Fibroblast of lung (primary cell): ENCODE results near the gene NEK8. TPM values are rescaled to one million over a fixed set of nuclear protein-coding genes. Genes with fewer than 3 reads are reported as not detected.

Experiments
- DNase-seq, 2 donors: peaks; one replicate each; pipeline versions ENCODE4 v3.0.0 to v3.0.0-alpha.2; 2010; ENCODE audit warnings: low read depth in 2 of 2
- H2AFZ ChIP-seq: 2 replicates; pipeline ENCODE4 v1.5.1; 2012; ENCODE audit warnings: low read length, control low read depth, inconsistent platforms
- H3K27ac ChIP-seq: 2 replicates; pipeline ENCODE4 v1.5.1; 2011; ENCODE audit warnings: low read length, control low read depth; ENCODE audit not compliant: insufficient read depth
- H3K27me3 ChIP-seq: 2 replicates; pipeline ENCODE4 v1.5.1; 2011; ENCODE audit warnings: mild to moderate bottlenecking, low read length; ENCODE audit not compliant: control insufficient read depth, insufficient read depth
- H3K36me3 ChIP-seq: 2 replicates; pipeline ENCODE4 v1.5.1; 2011; ENCODE audit warnings: low read length; ENCODE audit not compliant: control insufficient read depth, insufficient read depth
- H3K4me1 ChIP-seq: 2 replicates; pipeline ENCODE4 v1.5.1; 2011; ENCODE audit warnings: low read length; ENCODE audit not compliant: control insufficient read depth, insufficient read depth; ENCODE audit errors: extremely low read depth
- H3K4me2 ChIP-seq: 2 replicates; pipeline ENCODE4 v1.5.1; 2011; ENCODE audit warnings: low read length, control low read depth; ENCODE audit not compliant: insufficient read depth; ENCODE audit errors: extremely low read depth
- H3K4me3 ChIP-seq, 4 experiments: fragments of 200-600 bp in 1 of 4; sonication (generic) in 1 of 4; replicated peaks in 1 of 4; 2 replicates each; pipeline ENCODE4 v1.5.1; 2011 to 2016; ENCODE audit warnings: low read length in 4 of 4, low read depth in 3 of 4, mild to moderate bottlenecking in 3 of 4, control low read depth in 2 of 4, inconsistent platforms in 1 of 4, mixed read lengths in 1 of 4; ENCODE audit not compliant: insufficient read depth in 1 of 4; ENCODE audit errors: control extremely low read depth in 1 of 4
- H3K79me2 ChIP-seq: 2 replicates; pipeline ENCODE4 v1.5.1; 2012; ENCODE audit warnings: mild to moderate bottlenecking, low read length, inconsistent platforms; ENCODE audit not compliant: control insufficient read depth, insufficient read depth
- H3K9ac ChIP-seq: 2 replicates; pipeline ENCODE4 v1.5.1; 2011; ENCODE audit warnings: mild to moderate bottlenecking, low read length, control low read depth; ENCODE audit not compliant: insufficient read depth
- H3K9me3 ChIP-seq: 2 replicates; pipeline ENCODE4 v1.5.1; 2012; ENCODE audit warnings: low read depth, low read length; ENCODE audit not compliant: control insufficient read depth, insufficient read depth
- H4K20me1 ChIP-seq: 2 replicates; pipeline ENCODE4 v1.5.1; 2011; ENCODE audit warnings: low read length; ENCODE audit not compliant: control insufficient read depth, insufficient read depth; ENCODE audit errors: extremely low read depth
- EZH2 ChIP-seq: IDR thresholded peaks from 2 replicates; pipeline ENCODE4 v1.5.1; 2012; ENCODE audit warnings: low read length, control low read depth, mild to moderate bottlenecking; ENCODE audit errors: missing control alignments
- polyA plus RNA-seq, 2 donors: library from polyadenylated mRNA; depleted of rRNA in 1 of 2; stranded (reverse) in 1 of 2; unstranded in 1 of 2; fragments of >200 nt; gene quantifications; 2 replicates each; pipeline ENCODE4 v1.2.1, GENCODE V29; 2011 to 2012; ENCODE audit warnings: missing spikeins in 1 of 2
- total RNA-seq: library from RNA; depleted of rRNA; stranded (reverse); fragments of >200 nt; gene quantifications from 2 replicates; pipeline ENCODE4 v1.2.1, GENCODE V29; 2014
- TF ChIP-seq, protein P1 (sequence below), 2 donors: IDR thresholded peaks in 1 of 2; conservative IDR thresholded peaks in 1 of 2; 1 replicate in 1 of 2; 2 replicates in 1 of 2; pipeline ENCODE4 v1.5.1; 2011 to 2012; ENCODE audit warnings: low read length in 2 of 2, control low read depth in 1 of 2, inconsistent platforms in 1 of 2, low read depth in 1 of 2, mild to moderate bottlenecking in 1 of 2

The NEK8 gene
- total and polyA plus RNA-seq, 2 donors (not counting 1 experiment from before 2014, with no cell fraction given), result 2.8 to 3.8 TPM

- Histone ChIP-seq H3K36me3 (peaks cover 8% of the 10 kb centered on the region), H3K27ac (peak within 1 kb of the TSS; percentile 68), H4K20me1 (no peaks in the 10 kb centered on the region), H3K9me3 (no peaks in the 10 kb centered on the region), H3K4me2 (peak within 1 kb of the TSS; percentile 95), H3K79me2 (peaks cover 21% of the 10 kb centered on the region), H2AFZ (peak within 1 kb of the TSS; percentile 70), H3K4me1 (peaks cover 17% of the 10 kb centered on the region), H3K27me3 (no peaks in the 10 kb centered on the region), H3K4me3 (peak within 1 kb of the TSS; percentile 66 to 78 (median 74)), H3K9ac (peak within 1 kb of the TSS; percentile 61)
- TF ChIP-seq, protein P1, sequence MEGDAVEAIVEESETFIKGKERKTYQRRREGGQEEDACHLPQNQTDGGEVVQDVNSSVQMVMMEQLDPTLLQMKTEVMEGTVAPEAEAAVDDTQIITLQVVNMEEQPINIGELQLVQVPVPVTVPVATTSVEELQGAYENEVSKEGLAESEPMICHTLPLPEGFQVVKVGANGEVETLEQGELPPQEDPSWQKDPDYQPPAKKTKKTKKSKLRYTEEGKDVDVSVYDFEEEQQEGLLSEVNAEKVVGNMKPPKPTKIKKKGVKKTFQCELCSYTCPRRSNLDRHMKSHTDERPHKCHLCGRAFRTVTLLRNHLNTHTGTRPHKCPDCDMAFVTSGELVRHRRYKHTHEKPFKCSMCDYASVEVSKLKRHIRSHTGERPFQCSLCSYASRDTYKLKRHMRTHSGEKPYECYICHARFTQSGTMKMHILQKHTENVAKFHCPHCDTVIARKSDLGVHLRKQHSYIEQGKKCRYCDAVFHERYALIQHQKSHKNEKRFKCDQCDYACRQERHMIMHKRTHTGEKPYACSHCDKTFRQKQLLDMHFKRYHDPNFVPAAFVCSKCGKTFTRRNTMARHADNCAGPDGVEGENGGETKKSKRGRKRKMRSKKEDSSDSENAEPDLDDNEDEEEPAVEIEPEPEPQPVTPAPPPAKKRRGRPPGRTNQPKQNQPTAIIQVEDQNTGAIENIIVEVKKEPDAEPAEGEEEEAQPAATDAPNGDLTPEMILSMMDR (conservative IDR thresholded peaks at IDR 0.05 in 1 of 2, IDR thresholded peaks at IDR 0.05 in 1 of 2; ENCODE audit: low read depth in 1 of 2, low read length in 2 of 2), result no peak
- no peak for TF ChIP-seq EZH2
- DNase-seq, result peak; percentile 57 to 58
Observed at GRCh38 chr17:28726226-28726626, 2.4 kb upstream of the NEK8 start, which contains the start of gene TLCD1. Gene TLCD1 (minus strand): TSS chr17:28726233. CDS start chr17:28726097, 136 bp downstream.

DNA sequence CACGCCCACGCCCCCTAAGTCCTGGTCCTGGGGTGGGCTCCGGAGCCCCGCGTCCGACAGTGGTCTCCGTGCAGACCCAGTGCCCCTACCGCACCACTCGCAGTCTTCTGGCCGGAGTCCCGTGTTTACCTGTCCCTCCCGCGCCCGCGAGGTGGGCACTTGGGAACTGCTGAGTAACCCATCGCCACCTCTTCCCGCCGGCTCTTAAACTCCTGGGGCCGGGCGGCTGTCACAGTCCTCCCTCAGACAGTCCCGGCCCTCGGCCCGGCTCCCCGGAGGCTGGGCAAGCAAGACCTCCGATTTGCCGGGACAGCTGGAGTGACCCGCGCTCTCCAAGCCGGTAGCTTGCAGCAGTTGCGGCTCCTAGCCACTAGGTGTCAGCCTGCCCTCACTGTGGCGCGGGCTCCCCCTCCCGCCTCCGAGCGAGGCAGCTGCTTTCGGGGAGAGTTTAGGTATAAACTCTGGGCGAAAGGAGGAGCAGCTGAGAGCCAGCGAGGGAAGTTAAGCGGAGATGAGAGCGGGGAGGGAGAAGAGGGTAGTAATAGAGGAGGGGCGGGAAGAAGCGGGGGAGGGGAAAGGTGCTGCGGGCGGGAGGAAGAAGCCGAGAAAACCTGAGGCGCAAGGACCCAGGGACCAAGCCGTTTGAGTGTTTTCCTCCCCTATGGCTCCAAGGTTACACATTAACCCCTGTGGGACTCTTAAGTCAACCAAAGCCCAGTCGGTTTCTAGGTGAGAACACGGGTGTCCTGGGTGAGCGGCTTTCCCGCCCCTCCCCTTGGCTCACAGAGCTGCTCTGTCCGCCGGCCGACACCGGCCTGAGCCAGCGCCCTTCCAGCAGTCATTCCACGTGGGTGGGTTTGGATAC, 1.7 kb upstream of the NEK8 start:
- Histone ChIP-seq H3K79me2 (peaks cover 15% of the 10 kb centered on the region), H3K27me3 (no peaks in the 10 kb centered on the region), H3K4me2 (peak overlapping the region; percentile 95), H3K9me3 (no peaks in the 10 kb centered on the region), H4K20me1 (no peaks in the 10 kb centered on the region), H3K4me3 (peak overlapping the region; percentile 66 to 78 (median 74)), H3K9ac (peak overlapping the region; percentile 61), H3K27ac (peak overlapping the region; percentile 46), H3K36me3 (peaks cover 7% of the 10 kb centered on the region), H3K4me1 (peaks cover 17% of the 10 kb centered on the region), H2AFZ (peak overlapping the region; percentile 70)
- DNase-seq, result peak; percentile 91 to 92
- TF ChIP-seq, protein P1 (conservative IDR thresholded peaks at IDR 0.05 in 1 of 2, IDR thresholded peaks at IDR 0.05 in 1 of 2; ENCODE audit: low read depth in 1 of 2, low read length in 2 of 2), result peak; percentile 93 to 96
- no peak for TF ChIP-seq EZH2

GRCh38 chr17:28729950-28730330, 1.4 kb downstream of the NEK8 start:
- Histone ChIP-seq H3K27ac (no peak overlapping the region), H3K27me3 (no peaks in the 10 kb centered on the region), H2AFZ (no peak overlapping the region), H3K9me3 (no peaks in the 10 kb centered on the region), H3K4me2 (no peak overlapping the region), H3K4me3 (no peak overlapping the region), H3K9ac (no peak overlapping the region), H3K79me2 (no peaks in the 10 kb centered on the region), H4K20me1 (no peaks in the 10 kb centered on the region), H3K4me1 (peaks cover 14% of the 10 kb centered on the region), H3K36me3 (no peaks in the 10 kb centered on the region)
- TF ChIP-seq, protein P1 (conservative IDR thresholded peaks at IDR 0.05 in 1 of 2, IDR thresholded peaks at IDR 0.05 in 1 of 2; ENCODE audit: low read depth in 1 of 2, low read length in 2 of 2), result no peak
- no peak for TF ChIP-seq EZH2
- no peak for DNase-seq
